ENCODE results near the gene LIN7C. TPM values are rescaled to one million over a fixed set of nuclear protein-coding genes. Genes with fewer than 3 reads are reported as not detected.
A peak's percentile ranks its signal among the peaks of the same experiment; 100 is the strongest.

The LIN7C gene
- total and polyA plus RNA-seq, 2 of the 13 experiments (the other 11 are each of a cell fraction or from before 2014, with no cell fraction given), result 14.8 to 37.2 TPM

GRCh38 chr11:27464289-27464696 lies 42.3 kb downstream of the LIN7C start (continued):
- TF ChIP-seq, protein P1, sequence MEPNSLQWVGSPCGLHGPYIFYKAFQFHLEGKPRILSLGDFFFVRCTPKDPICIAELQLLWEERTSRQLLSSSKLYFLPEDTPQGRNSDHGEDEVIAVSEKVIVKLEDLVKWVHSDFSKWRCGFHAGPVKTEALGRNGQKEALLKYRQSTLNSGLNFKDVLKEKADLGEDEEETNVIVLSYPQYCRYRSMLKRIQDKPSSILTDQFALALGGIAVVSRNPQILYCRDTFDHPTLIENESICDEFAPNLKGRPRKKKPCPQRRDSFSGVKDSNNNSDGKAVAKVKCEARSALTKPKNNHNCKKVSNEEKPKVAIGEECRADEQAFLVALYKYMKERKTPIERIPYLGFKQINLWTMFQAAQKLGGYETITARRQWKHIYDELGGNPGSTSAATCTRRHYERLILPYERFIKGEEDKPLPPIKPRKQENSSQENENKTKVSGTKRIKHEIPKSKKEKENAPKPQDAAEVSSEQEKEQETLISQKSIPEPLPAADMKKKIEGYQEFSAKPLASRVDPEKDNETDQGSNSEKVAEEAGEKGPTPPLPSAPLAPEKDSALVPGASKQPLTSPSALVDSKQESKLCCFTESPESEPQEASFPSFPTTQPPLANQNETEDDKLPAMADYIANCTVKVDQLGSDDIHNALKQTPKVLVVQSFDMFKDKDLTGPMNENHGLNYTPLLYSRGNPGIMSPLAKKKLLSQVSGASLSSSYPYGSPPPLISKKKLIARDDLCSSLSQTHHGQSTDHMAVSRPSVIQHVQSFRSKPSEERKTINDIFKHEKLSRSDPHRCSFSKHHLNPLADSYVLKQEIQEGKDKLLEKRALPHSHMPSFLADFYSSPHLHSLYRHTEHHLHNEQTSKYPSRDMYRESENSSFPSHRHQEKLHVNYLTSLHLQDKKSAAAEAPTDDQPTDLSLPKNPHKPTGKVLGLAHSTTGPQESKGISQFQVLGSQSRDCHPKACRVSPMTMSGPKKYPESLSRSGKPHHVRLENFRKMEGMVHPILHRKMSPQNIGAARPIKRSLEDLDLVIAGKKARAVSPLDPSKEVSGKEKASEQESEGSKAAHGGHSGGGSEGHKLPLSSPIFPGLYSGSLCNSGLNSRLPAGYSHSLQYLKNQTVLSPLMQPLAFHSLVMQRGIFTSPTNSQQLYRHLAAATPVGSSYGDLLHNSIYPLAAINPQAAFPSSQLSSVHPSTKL (CRISPR knock-in tag; IDR thresholded peaks at IDR 0.05), result no peak
- no peak for TF ChIP-seq ZNF781 (CRISPR knock-in tag; IDR thresholded peaks at IDR 0.05; ENCODE audit: borderline replicate concordance, not compliant biosample characterization)
- TF ChIP-seq ZNF160 (CRISPR knock-in tag; IDR thresholded peaks at IDR 0.05), result no peak
- no peak for TF ChIP-seq NBN (conservative IDR thresholded peaks at IDR 0.05)
- no peak for TF ChIP-seq MAZ (IDR thresholded peaks at IDR 0.05; ENCODE audit: borderline replicate concordance, low read depth, low read length)
- TF ChIP-seq MAZ (CRISPR knock-in tag; IDR thresholded peaks at IDR 0.05; ENCODE audit: low read depth), result no peak
- TF ChIP-seq SALL2 (CRISPR knock-in tag; IDR thresholded peaks at IDR 0.05), result no peak
- TF ChIP-seq ZFP36L2 (CRISPR knock-in tag; IDR thresholded peaks at IDR 0.05), result no peak
- no peak for TF ChIP-seq ZMAT3 (CRISPR knock-in tag; conservative IDR thresholded peaks at IDR 0.05)
- TF ChIP-seq NR1H2 (CRISPR knock-in tag; IDR thresholded peaks at IDR 0.05; ENCODE audit: borderline replicate concordance, low read depth), result no peak
- TF ChIP-seq DNMT3B (CRISPR knock-in tag; conservative IDR thresholded peaks at IDR 0.05), result no peak

DNA sequence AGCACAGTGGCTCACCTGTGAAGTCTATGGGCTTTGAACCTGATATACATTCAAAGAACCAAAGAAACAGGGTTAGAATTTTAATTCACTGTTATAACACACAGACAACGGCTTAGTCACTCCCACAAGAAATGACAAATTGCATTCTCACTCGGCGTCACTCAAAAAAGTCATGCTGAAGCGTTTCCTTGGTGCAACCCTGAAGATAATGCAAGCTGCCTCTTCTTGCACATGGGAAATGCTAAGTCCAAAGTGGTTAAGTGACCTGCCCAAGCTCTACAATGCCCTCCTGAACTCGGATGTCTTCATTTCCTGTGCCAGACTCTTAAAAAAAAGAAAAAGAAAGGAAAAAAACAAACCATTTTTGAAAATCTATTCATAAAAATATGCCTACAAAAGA lies 44.0 kb downstream of the LIN7C start:
- no peak for FAIRE-seq
- Histone ChIP-seq H4K20me1 (ENCODE audit: insufficient read depth, low read length) (peaks cover 3% of the 10 kb centered on the region), H3K36me3 (replicated peaks in 1 of 2; ENCODE audit: control insufficient read depth in 1 of 2, insufficient read depth in 2 of 2, low read length in 2 of 2) (peaks cover 0 to 1% of the 10 kb centered on the region in 2 experiments; a peak in 2 of 5 replicates), H3K4me2 (ENCODE audit: low read depth, low read length) (no peak overlapping the region), H3K4me1 (ENCODE audit: insufficient read depth, low read length) (peaks cover 100% of the 10 kb centered on the region), H3K27ac (ENCODE audit: extremely low read length, insufficient read depth, low read length) (peak overlapping the region; percentile 93), H3K79me2 (ENCODE audit: insufficient read depth, low read length) (peaks cover 99% of the 10 kb centered on the region), H2AFZ (ENCODE audit: low read length) (no peak overlapping the region), H3K9ac (ENCODE audit: insufficient read depth, low read depth, low read length) (no peak overlapping the region), H3K9me3 (ENCODE audit: low read length) (no peaks in the 10 kb centered on the region), H3K4me3 (replicated peaks in 1 of 3; ENCODE audit: insufficient read depth in 1 of 3, low read depth in 2 of 3, low read length in 3 of 3) (no peak overlapping the region), H3K27me3 (ENCODE audit: control insufficient read depth in 1 of 2, insufficient read depth in 2 of 2, low read length in 2 of 2) (no peaks in the 10 kb centered on the region)
- in situ Hi-C loops (cut with HindIII; ENCODE audit: extremely low pct_ligation_motif_present, low pct_unique_long_range_greater_than_20kb), result no loop called here
- DNase-seq (ENCODE audit: low spot score), result no peak
- POLR2A ChIA-PET, result no interaction called here
- CTCF ChIA-PET (ENCODE audit: low intra/inter-chr PET ratio, low total read pairs), result no interaction called here
- intact Hi-C loops (cut with micrococcal nuclease; ENCODE audit: unreplicated experiment), result no loop called here
- WGBS (ENCODE audit: low lambda C conversion rate), result 87% methylated on average over 5 of the region's 5 CpGs
- no TSS peak for BruUV-seq (replicated peaks)
- no peak for ATAC-seq
- TF ChIP-seq, protein P2, sequence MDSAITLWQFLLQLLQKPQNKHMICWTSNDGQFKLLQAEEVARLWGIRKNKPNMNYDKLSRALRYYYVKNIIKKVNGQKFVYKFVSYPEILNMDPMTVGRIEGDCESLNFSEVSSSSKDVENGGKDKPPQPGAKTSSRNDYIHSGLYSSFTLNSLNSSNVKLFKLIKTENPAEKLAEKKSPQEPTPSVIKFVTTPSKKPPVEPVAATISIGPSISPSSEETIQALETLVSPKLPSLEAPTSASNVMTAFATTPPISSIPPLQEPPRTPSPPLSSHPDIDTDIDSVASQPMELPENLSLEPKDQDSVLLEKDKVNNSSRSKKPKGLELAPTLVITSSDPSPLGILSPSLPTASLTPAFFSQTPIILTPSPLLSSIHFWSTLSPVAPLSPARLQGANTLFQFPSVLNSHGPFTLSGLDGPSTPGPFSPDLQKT (CRISPR knock-in tag; IDR thresholded peaks at IDR 0.05; ENCODE audit: borderline replicate concordance), result no peak
- TF ChIP-seq ZNF761 (CRISPR knock-in tag; conservative IDR thresholded peaks at IDR 0.05) (no peak), ERF (CRISPR knock-in tag; IDR thresholded peaks at IDR 0.05) (no peak), THYN1 (CRISPR knock-in tag; IDR thresholded peaks at IDR 0.05; ENCODE audit: borderline replicate concordance, low read depth) (no peak), SP2 (CRISPR knock-in tag; IDR thresholded peaks at IDR 0.05) (no peak), FOXP1 (IDR thresholded peaks at IDR 0.05) (no peak), FOXP1 (CRISPR knock-in tag; IDR thresholded peaks at IDR 0.05) (no peak)
- TF ChIP-seq, protein P3, sequence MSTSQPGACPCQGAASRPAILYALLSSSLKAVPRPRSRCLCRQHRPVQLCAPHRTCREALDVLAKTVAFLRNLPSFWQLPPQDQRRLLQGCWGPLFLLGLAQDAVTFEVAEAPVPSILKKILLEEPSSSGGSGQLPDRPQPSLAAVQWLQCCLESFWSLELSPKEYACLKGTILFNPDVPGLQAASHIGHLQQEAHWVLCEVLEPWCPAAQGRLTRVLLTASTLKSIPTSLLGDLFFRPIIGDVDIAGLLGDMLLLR (CRISPR knock-in tag; IDR thresholded peaks at IDR 0.05), result no peak
- TF ChIP-seq, protein P4, sequence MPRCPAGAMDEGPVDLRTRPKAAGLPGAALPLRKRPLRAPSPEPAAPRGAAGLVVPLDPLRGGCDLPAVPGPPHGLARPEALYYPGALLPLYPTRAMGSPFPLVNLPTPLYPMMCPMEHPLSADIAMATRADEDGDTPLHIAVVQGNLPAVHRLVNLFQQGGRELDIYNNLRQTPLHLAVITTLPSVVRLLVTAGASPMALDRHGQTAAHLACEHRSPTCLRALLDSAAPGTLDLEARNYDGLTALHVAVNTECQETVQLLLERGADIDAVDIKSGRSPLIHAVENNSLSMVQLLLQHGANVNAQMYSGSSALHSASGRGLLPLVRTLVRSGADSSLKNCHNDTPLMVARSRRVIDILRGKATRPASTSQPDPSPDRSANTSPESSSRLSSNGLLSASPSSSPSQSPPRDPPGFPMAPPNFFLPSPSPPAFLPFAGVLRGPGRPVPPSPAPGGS (CRISPR knock-in tag; IDR thresholded peaks at IDR 0.05), result no peak
